ENCODE measurements around the gene TUBB2A. TPM values are rescaled to one million over a fixed set of nuclear protein-coding genes. Genes with fewer than 3 reads are reported as not detected.

TUBB2A gene
- total RNA-seq, 1 experiment from 2014 or later = 33.3 TPM

DNA sequence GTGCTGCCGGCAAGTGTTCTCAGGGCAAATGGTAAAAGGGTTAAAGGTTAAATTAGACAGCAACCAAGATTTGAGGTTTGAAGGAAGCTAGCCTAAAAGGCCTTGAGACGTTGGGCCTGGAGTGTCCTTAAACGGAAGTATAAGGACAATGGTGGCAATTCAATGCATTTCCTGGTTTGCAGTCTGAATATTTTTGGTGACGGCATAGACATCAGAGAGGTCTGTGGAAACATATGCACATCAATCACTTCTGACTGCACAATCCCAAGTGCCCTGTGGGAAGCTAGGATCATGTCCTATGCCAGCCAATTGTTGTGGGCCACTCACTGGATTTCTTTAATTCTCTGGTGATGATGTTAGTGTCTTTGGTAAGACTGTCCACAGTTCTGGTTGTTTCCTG lies 25.7 kb upstream of the TUBB2A start:
- no peak for TF ChIP-seq SIN3A (IDR thresholded peaks at IDR 0.05; ENCODE audit: borderline replicate concordance, insufficient read depth, low read depth, low read length)
- TF ChIP-seq POLR2AphosphoS5 (IDR thresholded peaks at IDR 0.05; ENCODE audit: low read depth, low read length) = no peak
- TF ChIP-seq CTCF (IDR thresholded peaks at IDR 0.05) = no peak
- no peak for TF ChIP-seq TCF7L2 (IDR thresholded peaks at IDR 0.05; ENCODE audit: low read depth, low read length)
- TF ChIP-seq, protein P1, sequence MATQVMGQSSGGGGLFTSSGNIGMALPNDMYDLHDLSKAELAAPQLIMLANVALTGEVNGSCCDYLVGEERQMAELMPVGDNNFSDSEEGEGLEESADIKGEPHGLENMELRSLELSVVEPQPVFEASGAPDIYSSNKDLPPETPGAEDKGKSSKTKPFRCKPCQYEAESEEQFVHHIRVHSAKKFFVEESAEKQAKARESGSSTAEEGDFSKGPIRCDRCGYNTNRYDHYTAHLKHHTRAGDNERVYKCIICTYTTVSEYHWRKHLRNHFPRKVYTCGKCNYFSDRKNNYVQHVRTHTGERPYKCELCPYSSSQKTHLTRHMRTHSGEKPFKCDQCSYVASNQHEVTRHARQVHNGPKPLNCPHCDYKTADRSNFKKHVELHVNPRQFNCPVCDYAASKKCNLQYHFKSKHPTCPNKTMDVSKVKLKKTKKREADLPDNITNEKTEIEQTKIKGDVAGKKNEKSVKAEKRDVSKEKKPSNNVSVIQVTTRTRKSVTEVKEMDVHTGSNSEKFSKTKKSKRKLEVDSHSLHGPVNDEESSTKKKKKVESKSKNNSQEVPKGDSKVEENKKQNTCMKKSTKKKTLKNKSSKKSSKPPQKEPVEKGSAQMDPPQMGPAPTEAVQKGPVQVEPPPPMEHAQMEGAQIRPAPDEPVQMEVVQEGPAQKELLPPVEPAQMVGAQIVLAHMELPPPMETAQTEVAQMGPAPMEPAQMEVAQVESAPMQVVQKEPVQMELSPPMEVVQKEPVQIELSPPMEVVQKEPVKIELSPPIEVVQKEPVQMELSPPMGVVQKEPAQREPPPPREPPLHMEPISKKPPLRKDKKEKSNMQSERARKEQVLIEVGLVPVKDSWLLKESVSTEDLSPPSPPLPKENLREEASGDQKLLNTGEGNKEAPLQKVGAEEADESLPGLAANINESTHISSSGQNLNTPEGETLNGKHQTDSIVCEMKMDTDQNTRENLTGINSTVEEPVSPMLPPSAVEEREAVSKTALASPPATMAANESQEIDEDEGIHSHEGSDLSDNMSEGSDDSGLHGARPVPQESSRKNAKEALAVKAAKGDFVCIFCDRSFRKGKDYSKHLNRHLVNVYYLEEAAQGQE (IDR thresholded peaks at IDR 0.05; ENCODE audit: insufficient read depth in 1 of 2, low read depth in 2 of 2, low read length in 1 of 2) = no peak
- H3K4me3 ChIP-seq (ENCODE audit: low read depth in 2 of 2, low read length in 2 of 2) = no peak overlapping the region
- POLR2A ChIA-PET = no interaction called here
- no peaks in the 10 kb centered on the region for H3K36me3 ChIP-seq (ENCODE audit: control insufficient read depth, insufficient read depth, low read length)
- H3K4me1 ChIP-seq (ENCODE audit: control insufficient read depth, insufficient read depth, low read length) = no peaks in the 10 kb centered on the region
- DNase-seq (ENCODE audit: low read depth, low spot score) = no peak
- no peaks in the 10 kb centered on the region for H3K9me3 ChIP-seq (ENCODE audit: control insufficient read depth, insufficient read depth, low read depth, low read length)
- in situ Hi-C loops (cut with HindIII; ENCODE audit: low pct_unique_long_range_greater_than_20kb, low sequenced_read_pairs) = no loop called here
- intact Hi-C loops (cut with micrococcal nuclease; ENCODE audit: unreplicated experiment) = no loop called here
- peaks cover 3% of the 10 kb centered on the region; the same call in 1 of the 2 replicates for H3K27me3 ChIP-seq (ENCODE audit: control insufficient read depth, insufficient read depth, low read length)
- CTCF ChIA-PET = no interaction called here
- ATAC-seq = no peak
- no TSS peak for BruUV-seq (replicated peaks)
- no peak overlapping the region for H3K27ac ChIP-seq (ENCODE audit: low read length)

GRCh38 chr6:3181105-3181504 lies 23.8 kb upstream of the TUBB2A start:
- DNase-seq (ENCODE audit: low read depth, low spot score) (no peak), ATAC-seq (no peak)
- CTCF ChIA-PET = no interaction called here
- in situ Hi-C loops (cut with HindIII; ENCODE audit: low pct_unique_long_range_greater_than_20kb, low sequenced_read_pairs) = no loop called here
- TF ChIP-seq SIN3A (IDR thresholded peaks at IDR 0.05; ENCODE audit: borderline replicate concordance, insufficient read depth, low read depth, low read length) (no peak), TCF7L2 (IDR thresholded peaks at IDR 0.05; ENCODE audit: low read depth, low read length) (no peak), CTCF (IDR thresholded peaks at IDR 0.05) (no peak), POLR2AphosphoS5 (IDR thresholded peaks at IDR 0.05; ENCODE audit: low read depth, low read length) (no peak)
- TF ChIP-seq, protein P1 (IDR thresholded peaks at IDR 0.05; ENCODE audit: insufficient read depth in 1 of 2, low read depth in 2 of 2, low read length in 1 of 2) = no peak
- Histone ChIP-seq H3K36me3 (ENCODE audit: control insufficient read depth, insufficient read depth, low read length) (no peaks in the 10 kb centered on the region), H3K27ac (ENCODE audit: low read length) (no peak overlapping the region), H3K27me3 (ENCODE audit: control insufficient read depth, insufficient read depth, low read length) (peaks cover 3% of the 10 kb centered on the region; the same call in 1 of the 2 replicates), H3K4me1 (ENCODE audit: control insufficient read depth, insufficient read depth, low read length) (no peaks in the 10 kb centered on the region), H3K4me3 (ENCODE audit: low read depth in 2 of 2, low read length in 2 of 2) (no peak overlapping the region), H3K9me3 (ENCODE audit: control insufficient read depth, insufficient read depth, low read depth, low read length) (no peaks in the 10 kb centered on the region)
- POLR2A ChIA-PET = no interaction called here
- no TSS peak for BruUV-seq (replicated peaks)
- intact Hi-C loops (cut with micrococcal nuclease; ENCODE audit: unreplicated experiment) = no loop called here

Measured in Panc1 (cell line).